Neural crest cell (in vitro differentiated cells): Measurements from ENCODE around the gene WARS2. TPM values are rescaled to one million over a fixed set of nuclear protein-coding genes. Genes with fewer than 3 reads are reported as not detected.

Experiments used
- DNase-seq: peaks from one replicate; pipeline ENCODE4 v3.0.0; 2021; ENCODE audit warnings: low read depth, mixed read lengths, low spot score
- H3K27ac Mint-ChIP-seq: one replicate; pipeline ENCODE4 v1.8.0; 2021; ENCODE audit warnings: mild to moderate bottlenecking, mixed read lengths; ENCODE audit not compliant: unreplicated experiment
- H3K27me3 Mint-ChIP-seq: 2 replicates; pipeline ENCODE4 v1.8.0; 2021; ENCODE audit warnings: low read depth, mild to moderate bottlenecking, mixed read lengths
- H3K36me3 Mint-ChIP-seq: 2 replicates; pipeline ENCODE4 v1.8.0; 2021; ENCODE audit warnings: low read depth, mild to moderate bottlenecking, mixed read lengths
- H3K4me1 Mint-ChIP-seq: 2 replicates; pipeline ENCODE4 v1.8.0; 2021; ENCODE audit warnings: mixed read lengths
- H3K4me3 Mint-ChIP-seq: one replicate; pipeline ENCODE4 v1.8.0; 2021; ENCODE audit warnings: mild to moderate bottlenecking, mixed read lengths
- H3K9me3 Mint-ChIP-seq: 2 replicates; pipeline ENCODE4 v1.8.0; 2021; ENCODE audit warnings: mixed read lengths
- total RNA-seq: library from RNA; stranded (reverse); gene quantifications from 2 replicates; pipeline ENCODE4 v1.2.1, GENCODE V29; 2021
- TF ChIP-seq, protein P1 (sequence below): fragments of 200-600 bp; sonication (generic); conservative IDR thresholded peaks from 2 replicates; pipeline ENCODE4 v1.5.0; 2021; ENCODE audit warnings: antibody characterized with exemption, mild to moderate bottlenecking

Gene WARS2
- total RNA-seq, 1 donor from 2014 or later: 12.3 TPM

DNA sequence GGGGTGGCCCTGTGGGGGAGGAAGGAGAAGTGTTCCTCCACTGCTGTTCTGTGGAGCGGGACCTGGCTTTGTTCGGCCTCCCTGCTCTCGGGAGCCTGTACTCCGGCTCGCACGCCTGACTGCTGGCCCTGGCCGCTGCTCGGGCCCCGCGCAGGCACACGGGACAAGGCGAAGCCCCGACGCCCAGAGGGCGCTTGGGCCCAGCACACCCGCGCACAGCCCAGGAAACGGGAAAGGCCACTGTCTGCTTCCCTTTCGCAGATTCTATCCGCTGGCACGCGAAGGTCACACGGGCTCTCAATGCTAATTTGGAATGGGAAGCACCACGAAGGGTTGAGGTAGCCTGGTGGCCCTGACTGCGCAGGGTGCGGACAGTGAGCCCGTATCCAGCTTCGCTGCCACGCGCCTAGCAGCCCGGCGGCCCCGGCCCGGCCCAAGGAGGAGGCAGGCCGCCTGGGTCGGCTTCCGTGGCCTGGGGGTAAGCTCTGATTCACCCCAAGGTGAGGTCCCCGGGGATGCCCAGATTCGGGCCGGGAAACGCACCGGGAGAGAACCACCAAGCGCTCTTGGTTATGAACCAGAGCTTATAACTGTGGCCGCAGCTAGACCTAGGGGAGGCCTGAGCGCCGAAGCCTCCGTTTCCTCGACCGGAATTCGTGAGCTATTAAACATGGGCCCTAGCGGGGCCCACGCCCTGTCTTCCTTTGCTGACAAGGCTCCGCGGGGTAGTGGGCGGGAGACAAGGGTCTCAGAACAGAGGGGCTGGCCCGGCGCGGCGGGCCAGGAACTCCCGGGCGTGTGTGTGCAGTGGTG is 132.6 kb downstream of the WARS2 start:
- TF ChIP-seq, protein P1, sequence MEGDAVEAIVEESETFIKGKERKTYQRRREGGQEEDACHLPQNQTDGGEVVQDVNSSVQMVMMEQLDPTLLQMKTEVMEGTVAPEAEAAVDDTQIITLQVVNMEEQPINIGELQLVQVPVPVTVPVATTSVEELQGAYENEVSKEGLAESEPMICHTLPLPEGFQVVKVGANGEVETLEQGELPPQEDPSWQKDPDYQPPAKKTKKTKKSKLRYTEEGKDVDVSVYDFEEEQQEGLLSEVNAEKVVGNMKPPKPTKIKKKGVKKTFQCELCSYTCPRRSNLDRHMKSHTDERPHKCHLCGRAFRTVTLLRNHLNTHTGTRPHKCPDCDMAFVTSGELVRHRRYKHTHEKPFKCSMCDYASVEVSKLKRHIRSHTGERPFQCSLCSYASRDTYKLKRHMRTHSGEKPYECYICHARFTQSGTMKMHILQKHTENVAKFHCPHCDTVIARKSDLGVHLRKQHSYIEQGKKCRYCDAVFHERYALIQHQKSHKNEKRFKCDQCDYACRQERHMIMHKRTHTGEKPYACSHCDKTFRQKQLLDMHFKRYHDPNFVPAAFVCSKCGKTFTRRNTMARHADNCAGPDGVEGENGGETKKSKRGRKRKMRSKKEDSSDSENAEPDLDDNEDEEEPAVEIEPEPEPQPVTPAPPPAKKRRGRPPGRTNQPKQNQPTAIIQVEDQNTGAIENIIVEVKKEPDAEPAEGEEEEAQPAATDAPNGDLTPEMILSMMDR: no peak
- no peaks in the 10 kb centered on the region for H3K9me3 Mint-ChIP-seq
- peaks cover 4% of the 10 kb centered on the region for H3K36me3 Mint-ChIP-seq
- peaks cover 94% of the 10 kb centered on the region for H3K27me3 Mint-ChIP-seq
- H3K4me3 Mint-ChIP-seq: peak overlapping the region; percentile 79
- no peak overlapping the region for H3K27ac Mint-ChIP-seq
- no peak for DNase-seq
- peaks cover 14% of the 10 kb centered on the region for H3K4me1 Mint-ChIP-seq

DNA sequence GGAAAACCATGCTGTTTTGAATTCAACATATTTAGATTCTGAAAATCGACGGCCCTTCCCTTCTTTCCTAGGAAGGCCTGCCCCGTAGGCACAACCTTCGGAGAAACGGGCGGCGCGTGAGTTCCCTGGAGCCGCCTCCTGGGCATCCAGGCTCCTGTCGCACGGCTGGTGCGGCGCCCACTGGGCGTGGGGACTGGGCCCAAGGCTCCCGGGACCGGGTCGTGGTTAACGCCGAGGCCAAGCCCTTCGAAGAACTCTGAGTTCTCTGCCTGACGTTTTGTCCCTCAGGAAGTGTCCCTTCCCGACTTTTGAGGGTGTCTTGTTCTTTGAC is 133.1 kb downstream of the WARS2 start:
- no peak overlapping the region for H3K4me3 Mint-ChIP-seq

DNA sequence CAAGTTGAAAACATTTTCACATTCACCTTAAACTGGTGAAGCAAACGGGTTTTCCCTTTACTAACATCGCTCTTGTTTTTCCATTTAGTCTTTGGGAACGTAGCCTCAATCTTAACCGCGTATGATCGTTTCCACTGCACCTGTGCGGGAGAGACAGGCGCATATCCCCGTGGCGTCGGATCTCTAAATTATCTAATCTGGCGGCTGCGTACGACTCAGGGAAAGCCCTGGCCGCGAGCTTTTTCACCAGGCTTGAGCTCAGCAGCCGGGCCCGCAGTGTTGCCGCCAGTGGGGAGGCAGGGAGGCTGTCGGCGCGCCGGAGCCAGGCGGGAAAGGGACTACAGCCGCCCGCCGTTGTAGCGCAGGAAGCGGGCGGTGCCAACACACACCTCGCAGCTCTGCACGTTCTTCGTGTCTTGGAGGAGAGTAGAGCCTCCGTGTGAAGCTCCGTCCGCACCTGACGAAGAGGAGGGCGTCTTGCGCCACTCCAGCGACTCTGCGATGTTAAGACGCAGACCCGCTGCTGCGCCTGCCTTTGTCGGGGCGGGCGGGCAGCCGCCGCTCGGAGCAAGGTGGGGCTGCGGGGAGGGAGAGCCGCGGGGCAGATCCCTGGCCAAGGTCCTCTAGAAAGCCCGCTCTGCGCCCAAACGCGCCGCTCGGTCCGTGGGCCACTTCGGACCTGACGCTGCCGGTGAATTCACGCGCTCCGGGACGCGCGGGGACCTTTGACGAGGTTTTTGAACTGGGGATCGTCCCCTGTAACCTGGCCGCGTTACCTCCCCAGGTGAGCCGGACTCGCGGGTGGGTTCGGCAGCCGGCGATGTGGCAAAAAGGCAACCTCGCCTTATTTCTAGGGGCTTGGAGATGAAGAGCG is 133.8 kb downstream of the WARS2 start:
- Mint-ChIP-seq H3K4me3 (peak overlapping the region; percentile 45), H3K36me3 (no peaks in the 10 kb centered on the region)

More for the DNA sequence above, 133.1 kb downstream of the WARS2 start:
- Mint-ChIP-seq H3K27me3 (peaks cover 97% of the 10 kb centered on the region), H3K27ac (no peak overlapping the region), H3K9me3 (no peaks in the 10 kb centered on the region), H3K36me3 (peaks cover 3% of the 10 kb centered on the region), H3K4me1 (peaks cover 16% of the 10 kb centered on the region)
- TF ChIP-seq, protein P1: no peak
- DNase-seq: no peak

DNA sequence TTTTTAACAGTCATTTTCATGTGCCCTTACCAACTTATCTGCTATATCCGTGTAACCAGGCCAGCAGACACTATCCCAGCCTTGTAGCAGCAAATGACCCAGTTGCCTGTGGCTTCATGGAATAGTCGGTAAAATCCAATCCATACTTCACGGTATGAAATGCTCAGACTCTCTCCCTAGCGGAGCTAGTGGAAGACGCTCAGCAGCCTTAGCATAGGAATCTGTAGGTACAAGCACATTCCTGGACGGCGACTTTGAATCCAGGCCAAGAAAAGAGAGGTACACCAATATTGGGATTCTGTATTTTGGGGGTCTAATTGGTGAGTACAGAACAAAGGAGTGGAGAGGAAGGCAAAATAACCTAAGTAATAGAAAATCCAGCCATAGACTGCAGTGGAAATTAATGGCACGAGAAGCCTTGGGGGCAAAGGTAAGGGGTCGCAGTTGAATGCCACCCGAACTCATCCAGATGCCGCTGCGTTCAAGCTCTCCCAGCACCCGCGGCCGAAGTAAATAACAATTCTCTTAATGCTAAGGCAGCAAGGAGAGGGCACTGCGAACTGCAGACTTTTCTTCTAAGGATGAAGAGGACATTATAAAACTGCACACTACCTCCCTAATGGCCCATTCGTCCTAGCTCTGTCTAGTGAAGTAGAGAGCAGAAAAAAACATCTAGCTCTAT is 134.6 kb downstream of the WARS2 start:
- no peak for DNase-seq
- TF ChIP-seq, protein P1: no peak
- H3K4me3 Mint-ChIP-seq: peak overlapping the region; percentile 45
- peaks cover 100% of the 10 kb centered on the region for H3K27me3 Mint-ChIP-seq
- peaks cover 20% of the 10 kb centered on the region for H3K4me1 Mint-ChIP-seq
- no peaks in the 10 kb centered on the region for H3K9me3 Mint-ChIP-seq
- H3K36me3 Mint-ChIP-seq: no peaks in the 10 kb centered on the region
- no peak overlapping the region for H3K27ac Mint-ChIP-seq

More for the DNA sequence above, 133.8 kb downstream of the WARS2 start:
- H3K27ac Mint-ChIP-seq: no peak overlapping the region
- no peak for DNase-seq
- TF ChIP-seq, protein P1: no peak
- H3K4me1 Mint-ChIP-seq: peaks cover 19% of the 10 kb centered on the region
- no peaks in the 10 kb centered on the region for H3K9me3 Mint-ChIP-seq
- H3K27me3 Mint-ChIP-seq: peaks cover 99% of the 10 kb centered on the region

DNA sequence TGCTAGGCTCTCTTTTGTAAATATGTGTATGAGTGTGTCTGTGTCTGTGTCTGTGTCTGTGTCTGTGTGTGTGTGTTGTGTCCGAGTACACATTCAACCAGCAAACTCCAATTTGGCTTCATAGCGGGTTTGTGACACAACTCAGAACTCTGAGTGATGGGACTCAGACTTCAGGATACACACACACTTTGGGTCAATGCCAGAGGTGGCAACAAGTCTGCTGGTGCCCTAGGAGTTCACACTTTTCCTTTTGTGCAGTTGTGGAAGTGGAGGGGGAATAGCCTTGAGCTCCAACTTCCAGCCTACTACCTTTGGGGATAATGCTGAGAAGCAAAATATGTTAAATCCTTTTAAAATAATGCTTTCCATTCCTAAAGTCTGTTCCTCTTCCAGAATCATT is 135.7 kb downstream of the WARS2 start:
- Mint-ChIP-seq H3K27ac (no peak overlapping the region), H3K9me3 (no peaks in the 10 kb centered on the region), H3K36me3 (no peaks in the 10 kb centered on the region), H3K4me3 (no peak overlapping the region), H3K4me1 (peaks cover 31% of the 10 kb centered on the region), H3K27me3 (peaks cover 100% of the 10 kb centered on the region)
- TF ChIP-seq, protein P1: no peak
- DNase-seq: no peak
